ENCODE measurements around the gene TMEM59. TPM values are rescaled to one million over a fixed set of nuclear protein-coding genes. Genes with fewer than 3 reads are reported as not detected.
"Not testable (repeated sequence)": the region's sequence is repeated elsewhere in the genome, so short reads cannot be mapped to it uniquely, and the experiment has no call there.

TMEM59 gene
- total RNA-seq, 1 donor from 2014 or later: 293 TPM

DNA sequence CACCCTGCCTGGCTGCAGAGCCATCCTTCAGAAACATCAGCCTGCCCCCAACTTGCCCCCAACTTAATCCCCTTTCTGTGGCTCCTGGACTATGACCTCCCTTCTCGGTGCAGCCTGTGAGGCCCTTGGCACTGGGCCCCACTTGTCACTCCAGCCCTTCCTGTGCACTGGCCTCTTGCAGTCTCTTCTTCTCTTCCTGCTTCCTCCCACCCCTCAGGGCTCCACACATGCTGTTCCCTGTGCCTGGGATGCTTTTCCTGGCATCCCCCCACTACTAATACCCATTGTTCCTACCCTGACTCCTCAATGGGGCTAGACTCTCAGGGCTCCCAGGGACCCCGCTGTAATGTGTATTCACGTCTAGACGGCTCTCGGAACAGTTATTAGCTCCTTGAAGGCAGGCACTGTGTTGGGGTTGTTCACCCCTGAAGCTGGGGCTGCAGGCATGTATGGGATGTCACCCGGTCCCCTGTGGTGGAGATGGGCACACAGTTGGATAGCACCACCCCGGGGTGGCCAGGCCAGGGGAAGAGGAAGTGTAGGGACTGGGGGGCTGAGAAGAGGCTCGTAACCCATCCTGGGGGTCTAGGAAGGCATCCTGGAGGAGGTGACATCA is 39.5 kb downstream of the TMEM59 start:
- no peak for DNase-seq (ENCODE audit: low spot score)

DNA sequence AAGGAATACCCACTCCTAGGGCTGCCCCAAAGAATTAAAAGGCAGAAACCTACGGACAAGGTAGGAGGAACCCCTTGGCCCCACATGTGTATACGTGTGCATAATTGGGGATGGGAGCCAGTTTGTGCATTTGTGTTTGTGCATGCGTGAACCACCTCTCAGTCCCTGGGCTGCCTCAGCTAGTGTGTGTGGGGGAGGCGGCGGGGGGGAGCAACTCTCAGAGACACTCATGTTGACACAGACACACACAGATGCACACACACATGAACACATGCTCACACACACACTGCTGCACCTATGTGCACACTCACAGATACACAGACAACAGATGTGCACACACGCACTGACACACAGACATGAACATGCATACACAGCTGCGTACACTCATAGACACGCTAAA is 40.1 kb downstream of the TMEM59 start:
- DNase-seq (ENCODE audit: low spot score): no peak

DNA sequence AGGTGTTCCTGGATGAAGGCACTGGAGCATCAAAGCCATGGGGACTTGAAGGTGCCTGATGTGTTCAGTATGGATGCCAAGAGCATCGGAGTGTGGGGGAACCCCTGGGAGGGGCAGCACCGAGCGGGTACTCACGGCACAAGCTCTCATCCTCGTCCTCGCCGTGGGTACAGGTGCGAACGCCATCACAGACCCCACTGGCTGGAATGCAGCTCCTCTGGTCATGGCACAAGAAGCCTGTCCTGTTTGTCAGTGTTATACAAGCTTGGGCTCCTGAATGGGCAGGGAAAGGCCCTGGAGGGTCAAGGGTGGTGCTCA is 41.0 kb downstream of the TMEM59 start:
- no peak for DNase-seq (ENCODE audit: low spot score)

DNA sequence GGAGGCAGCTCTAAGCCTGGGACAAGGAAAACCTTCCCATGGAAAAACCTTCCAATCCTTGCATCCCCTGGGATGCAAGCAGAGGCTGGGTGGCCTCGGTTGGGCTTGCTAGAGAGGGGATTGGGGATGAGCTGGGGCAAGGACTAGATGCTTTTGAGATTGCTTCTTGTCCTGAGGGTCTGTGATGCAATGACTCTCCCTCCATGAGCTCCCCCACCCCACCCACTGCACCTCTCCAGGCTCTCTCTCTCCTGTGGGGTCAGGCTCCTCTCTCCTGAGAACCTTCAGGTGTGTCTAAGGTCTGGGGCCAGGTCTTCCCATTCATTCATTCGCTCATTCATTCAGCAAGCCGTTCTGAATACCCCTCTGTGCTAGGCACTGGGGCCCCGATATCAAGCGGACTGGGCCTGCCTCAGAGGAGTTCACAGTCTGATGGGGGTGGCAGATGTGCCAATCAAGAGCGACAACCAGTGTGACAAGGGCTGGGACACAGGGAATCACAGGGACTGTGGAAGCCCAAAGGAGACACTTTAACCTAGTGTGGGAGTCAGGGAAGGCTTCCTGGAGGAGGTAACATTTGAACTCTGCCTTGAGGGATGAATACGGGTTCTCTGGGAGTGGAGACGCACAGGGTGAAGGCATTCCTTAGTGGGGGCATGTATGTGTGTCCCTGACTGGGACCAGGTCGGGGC is 41.5 kb downstream of the TMEM59 start:
- DNase-seq (ENCODE audit: low spot score): no peak

DNA sequence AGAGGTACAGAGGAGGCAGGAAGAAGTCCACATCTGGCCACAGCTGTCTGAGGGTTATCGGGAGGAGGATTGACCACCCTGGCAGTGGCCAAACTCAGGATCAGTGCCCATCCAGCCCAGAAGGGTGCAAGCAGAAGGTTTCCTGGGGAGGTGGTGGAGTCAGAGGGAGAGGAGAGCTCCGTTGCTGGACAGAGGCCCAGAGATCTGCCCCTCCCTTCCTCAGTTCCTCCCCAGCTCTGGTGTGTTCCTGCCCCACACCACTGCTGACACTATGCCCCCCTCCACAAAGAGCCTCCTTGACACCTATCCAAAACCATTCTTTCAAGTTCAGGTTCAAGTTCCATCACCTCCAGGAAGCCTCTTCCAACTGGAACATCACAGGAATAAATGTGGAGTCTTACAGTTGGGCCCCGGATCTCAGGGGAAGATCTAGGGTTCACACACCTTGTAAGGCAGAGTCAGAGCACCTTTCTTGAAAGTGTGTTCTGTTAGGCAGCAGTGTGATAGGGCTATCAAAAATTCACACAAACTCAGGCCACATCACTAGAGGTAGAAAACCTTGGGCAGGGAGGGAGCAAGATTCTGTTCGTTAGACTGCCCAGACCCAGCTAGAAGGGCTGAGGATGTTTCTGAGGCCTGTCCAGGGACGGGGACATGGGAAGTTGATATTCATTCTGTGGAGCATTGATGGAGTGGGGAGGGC is 42.4 kb downstream of the TMEM59 start:
- no peak for DNase-seq (ENCODE audit: low spot score)

DNA sequence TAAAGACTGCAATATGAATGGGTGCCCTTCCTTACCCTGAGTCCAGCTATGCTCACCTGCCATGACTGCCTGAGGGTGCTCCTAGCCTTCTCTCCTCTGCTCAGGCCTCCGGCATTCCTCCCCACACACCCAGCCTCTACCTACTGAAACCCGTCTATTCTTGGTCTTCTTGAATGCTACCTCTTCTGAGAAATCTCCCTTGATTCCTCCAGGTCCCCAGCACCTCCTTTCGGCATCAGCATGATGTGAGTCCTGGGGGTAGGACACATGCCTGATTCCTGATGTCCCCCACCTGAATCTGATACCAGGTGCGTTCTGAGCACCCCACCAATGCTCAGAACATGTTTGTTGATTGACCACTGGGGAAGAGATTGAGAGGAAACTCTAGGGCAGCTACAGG is 43.6 kb downstream of the TMEM59 start:
- no peak for DNase-seq (ENCODE audit: low spot score)

DNA sequence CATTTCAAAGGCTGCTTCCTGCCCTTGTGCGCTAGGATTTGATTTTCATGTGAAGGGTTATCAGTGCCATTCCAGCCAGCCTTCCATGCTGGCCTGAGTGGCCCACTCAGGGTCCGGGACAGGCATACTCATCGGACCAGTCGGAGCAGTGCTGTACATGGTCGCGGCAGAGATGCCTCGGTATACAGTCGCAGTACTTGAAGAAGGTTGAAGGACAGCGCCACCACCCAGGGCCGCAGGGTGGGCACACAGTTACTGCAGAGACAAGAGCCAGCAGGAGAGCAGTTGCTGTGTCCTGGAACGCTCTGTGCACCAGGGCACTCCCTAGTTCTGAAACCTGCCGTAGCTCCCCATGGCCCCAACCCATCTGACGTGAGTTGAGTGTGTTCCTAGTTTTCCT is 44.1 kb downstream of the TMEM59 start:
- DNase-seq (ENCODE audit: low spot score): no peak

DNA sequence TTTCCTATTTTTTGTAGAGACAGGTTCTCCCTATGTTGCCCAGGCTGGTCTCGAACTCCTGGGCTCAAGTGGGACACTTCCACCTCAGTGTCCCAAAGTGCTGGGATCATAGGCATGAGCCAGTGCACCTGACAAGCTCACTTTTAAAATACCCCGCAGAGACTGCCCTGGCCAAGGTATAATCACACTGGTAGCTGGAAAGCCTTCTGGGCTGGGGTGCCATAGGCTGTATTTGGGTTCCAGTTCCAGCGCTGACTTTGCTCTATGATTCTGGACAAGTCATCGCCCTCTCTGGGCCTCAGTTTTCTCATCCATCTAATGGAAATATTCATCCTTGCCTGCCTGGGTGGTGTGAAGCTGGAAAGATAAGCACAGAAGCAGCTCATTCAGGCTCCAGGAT is 45.4 kb downstream of the TMEM59 start:
- DNase-seq (ENCODE audit: low spot score): no peak

DNA sequence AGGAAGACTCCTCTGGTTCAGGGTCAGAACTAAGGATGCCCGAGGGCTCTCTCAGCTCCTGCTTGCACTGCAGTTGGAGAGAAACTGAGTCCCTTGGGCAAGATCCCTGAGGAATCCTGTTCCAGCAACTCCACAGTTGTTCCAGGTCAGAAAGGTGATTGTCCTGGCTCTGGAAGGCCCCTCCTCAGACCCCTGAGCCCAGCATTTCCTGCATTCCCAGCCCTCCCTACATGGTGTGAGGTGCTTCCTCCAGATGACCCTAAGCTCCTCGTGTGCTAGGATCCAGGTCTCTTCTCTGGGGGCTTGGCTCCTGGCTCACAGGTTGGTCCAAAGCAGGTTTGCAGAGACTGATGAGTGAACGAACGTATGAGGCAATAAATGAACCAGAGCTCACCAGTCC is 46.5 kb downstream of the TMEM59 start:
- no peak for DNase-seq (ENCODE audit: low spot score)

DNA sequence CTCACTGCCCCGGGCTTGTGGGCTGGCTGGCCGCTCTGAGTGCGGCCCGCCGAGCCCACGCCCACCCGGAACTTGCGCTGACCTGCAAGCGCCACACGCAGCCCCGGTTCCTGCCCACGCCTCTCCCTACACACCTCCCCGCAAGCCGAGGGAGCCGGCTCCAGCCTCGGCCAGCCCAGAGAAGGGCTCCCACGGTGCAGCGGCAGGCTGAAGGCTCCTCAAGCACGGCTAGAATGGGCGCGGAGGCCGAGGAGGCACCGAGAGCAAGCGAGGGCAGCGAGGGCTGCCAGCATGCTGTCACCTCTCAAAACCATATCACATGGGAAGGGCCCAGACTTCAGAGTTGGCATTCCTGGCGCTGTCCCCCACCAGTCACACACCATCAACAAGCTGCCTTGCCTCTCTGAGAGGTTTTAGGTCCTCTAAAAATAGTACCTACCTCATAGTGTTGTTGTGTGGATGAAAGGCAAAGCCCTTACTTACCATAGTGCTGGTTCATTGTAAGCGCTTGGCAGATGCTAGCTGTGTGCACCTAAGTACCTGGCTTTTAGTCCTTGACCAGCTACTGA is 48.4 kb downstream of the TMEM59 start:
- DNase-seq (ENCODE audit: low spot score): no peak

DNA sequence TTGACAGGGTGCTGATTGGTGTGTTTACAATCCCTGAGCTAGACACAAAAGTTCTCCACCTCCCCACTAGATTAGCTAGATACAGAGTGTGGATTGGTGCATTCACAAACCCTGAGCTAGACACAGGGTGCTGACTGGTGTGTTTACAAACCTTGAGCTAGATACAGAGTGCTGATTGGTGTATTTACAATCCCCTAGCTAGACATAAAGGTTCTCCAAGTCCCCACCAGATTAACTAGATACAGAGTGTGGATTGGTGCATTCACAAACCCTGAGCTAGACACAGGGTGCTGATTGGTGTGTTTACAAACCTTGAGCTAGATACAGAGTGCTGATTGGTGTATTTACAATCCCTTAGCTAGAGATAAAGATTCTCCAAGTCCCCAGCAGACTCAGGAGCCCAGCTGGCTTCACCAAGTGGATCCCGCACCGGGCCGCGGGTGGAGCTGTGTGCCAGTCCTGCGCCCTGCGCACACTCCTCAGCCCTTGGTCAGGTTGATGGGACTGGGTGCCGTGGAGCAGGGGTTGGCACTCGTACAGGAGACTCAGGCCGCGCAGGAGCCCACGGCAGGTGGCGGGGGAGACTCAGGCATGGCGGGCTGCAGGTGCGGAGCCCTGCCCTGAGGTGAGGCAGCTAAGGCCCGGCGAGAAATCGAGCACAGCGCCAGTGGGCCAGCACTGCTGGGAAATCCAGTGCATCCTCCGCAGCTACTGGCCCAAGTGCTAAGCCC is 49.1 kb downstream of the TMEM59 start:
- DNase-seq (ENCODE audit: low spot score): not testable (repeated sequence)

DNA sequence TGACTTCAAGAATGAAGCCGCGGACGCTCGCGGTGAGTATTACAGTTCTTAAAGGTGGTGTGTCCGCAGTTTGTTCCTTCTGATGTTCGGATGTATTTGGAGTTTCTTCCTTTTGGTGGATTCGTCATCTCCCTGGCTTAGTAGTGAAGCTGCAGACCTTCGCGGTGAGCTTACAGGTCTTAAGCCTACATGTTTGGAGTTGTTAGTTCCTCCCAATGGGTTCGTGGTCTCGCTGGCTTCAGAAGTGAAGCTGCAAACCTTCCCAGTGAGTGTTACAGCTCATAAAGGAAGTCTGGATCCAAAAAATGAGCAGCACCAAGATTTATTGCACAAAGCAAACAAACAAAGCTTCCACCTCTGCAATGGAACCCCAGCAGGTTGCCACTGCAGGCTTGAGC is 49.8 kb downstream of the TMEM59 start:
- no peak for DNase-seq (ENCODE audit: low spot score)

DNA sequence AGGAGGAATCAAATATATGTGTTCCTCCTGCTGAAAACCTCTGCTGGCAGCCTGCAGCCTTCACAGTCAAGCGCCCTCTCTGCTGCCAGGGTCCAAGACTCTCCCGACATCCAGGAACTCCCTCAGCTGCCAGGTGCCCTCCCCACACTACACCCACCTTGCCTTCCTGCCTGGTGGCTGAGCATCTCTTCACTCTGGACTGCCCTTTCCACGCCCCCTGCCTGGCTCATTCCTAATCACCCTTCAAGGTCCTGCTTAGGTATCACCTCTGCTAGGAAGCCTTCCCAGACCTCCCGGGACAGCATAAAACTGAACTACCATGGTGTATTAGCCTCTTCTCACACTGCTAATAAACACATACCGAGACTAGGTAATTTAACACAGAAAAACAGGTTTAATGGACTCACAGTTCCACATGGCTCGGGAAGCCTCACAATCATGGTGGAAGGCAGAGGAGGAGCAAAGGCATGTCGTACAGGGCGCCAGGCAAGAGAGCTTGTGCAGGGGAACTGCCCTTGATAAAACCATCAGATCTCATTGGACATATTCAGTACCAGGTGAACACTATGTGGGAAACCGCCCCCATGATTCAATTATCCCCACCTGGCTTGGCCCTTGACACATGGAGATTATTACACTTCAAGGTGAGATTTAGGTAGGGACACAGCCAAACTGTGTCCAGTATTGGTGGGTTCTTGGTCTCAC is 50.3 kb downstream of the TMEM59 start:
- no peak for DNase-seq (ENCODE audit: low spot score)

DNA sequence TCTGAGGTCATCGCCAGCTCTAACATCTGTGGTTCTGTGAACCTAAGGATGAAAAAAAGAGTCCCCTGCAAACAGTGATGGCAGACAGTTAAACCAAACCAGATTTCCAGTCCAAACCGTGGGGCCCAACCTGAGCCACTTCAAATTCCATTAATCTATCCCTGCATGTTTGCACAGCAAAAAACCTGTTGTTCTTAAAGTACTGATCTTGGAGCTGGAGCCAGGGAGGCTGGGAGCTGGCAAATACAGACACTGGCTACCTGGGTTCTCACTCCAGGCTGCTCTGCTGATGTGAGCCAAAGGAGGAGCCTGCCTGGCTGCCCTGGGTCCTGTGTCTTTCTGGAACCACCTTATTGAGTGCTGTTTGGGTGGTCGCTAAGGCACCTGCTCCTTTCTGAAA is 51.4 kb downstream of the TMEM59 start:
- no peak for DNase-seq (ENCODE audit: low spot score)

DNA sequence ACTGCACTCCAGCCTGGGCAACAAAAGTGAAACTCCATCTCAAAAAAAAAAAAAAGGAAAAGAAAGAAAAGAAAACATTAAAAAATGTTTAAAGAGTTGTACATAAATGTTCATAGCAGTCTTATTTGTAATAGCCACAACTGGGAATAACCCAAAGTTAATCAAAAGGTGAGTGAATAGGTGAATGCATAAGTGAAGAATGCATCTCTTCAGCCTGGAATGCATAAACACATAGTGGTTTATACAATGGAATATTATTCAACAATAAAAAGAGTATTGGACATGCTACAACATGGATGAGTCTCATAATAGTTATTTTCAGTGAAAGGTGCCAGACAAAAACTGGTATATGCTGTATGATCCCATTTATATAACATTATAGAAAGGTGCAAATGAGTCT is 53.1 kb downstream of the TMEM59 start:
- no peak for DNase-seq (ENCODE audit: low spot score)

DNA sequence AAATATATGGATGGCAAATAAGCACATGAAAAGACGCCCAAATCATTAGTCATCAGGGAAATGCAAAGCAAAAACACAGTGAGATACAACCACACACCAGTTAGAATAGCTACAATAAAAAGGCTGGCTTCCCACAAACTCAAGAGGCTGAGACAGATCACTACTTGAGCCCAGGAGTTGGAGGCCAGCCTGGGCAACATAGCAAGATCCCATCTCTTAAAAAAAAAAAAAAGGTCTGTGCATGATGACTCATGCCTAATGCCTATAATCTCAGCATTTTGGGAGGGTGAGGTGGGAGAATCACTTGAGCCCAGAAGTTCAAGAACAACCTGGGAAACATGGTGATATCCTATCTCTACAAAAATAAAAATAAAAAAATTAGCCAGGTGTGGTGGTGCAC is 54.8 kb downstream of the TMEM59 start:
- no peak for DNase-seq (ENCODE audit: low spot score)

DNA sequence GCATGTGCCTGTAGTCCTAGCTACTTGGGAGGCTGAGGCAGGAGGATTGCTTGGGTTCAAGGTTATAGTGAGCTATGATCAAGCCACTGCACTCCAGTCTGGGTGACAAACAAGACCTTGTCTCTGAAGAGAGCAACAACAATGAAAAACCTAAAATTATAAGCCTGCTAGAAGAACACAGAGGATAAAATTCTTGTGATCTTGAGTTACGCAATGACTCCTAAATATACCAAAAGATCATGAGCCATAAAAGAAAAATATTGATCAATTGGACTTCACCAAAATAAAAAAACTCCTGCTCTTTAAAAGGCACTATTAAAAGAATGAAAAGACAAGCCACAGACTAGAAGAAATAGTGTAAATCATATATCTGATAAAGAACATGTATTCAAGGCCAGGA is 57.3 kb downstream of the TMEM59 start:
- DNase-seq (ENCODE audit: low spot score): no peak

DNA sequence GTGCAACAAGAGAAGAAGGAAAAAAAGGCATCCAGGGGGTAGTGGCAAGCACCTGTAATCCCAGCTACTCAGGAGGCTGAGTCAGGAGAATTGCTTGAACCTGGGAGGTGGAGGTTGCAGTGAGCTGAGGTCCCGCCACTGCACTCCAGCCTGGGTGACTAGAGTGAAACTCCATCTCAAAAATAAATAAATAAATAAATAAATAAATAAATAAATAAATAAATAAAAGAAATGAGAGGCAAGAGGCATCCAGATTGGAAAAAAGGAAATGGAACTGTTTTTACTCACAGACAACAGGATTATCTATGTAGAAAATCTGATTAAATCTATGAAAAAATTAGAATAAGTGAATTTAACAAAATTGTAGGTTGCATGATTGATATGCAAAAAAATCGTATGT is 58.5 kb downstream of the TMEM59 start:
- not testable (repeated sequence) for DNase-seq (ENCODE audit: low spot score)

DNA sequence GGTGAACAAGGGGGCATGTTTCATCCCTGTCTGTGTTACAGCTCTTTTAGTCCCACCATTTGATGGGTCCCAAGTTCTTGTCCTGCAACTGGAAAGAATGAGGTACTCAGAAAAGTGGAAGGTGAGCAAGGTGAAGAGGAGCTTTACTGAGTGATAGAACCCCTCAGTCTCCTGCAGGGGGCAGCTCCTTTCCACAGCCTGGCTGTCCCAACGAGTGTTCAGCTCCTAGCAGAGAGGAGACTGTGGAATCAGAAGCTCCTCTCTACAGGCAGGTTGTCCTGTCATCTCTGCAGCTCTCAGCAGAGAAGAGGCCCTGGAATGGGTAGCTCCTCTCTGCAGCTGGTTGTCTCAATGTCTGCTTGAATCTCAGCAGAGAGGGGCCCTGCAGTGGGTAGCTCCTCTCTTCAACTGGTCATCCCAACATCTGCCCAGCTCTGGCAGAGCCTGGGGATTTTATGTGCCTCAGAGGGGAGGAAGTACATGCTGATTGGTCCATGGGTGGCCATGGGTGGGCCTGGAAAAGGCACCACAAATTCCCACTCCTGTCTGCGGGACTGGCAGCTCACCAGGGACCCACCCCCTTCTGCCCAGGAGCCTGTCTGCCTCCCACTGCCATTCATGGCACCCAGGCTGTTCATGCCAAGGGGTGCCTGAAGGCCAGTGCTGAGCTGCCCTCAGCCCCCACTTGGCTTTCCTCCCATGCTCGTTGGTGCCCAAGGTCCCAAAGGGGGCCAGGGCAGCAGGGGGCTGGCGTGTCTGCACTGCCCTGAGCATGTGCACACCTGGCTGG is 60.7 kb downstream of the TMEM59 start:
- no peak for DNase-seq (ENCODE audit: low spot score)

DNA sequence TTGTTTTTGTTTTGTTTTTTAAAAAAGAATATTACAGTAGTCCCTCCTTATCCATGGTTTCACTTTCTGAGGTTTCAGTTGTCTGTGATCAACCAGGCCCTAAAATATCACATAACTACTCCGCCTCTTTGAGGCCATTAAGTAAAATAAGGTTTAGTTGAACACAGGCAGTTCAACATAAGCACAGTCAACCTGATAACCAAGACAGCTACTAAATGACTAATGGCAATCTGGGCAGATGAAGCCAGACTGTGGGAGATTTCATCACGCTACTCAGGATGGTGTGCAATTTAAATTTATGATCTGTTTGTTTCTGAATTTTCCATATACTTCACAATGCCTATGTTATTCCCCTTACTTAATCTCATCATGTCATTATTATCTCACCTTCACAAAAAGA is 65.1 kb downstream of the TMEM59 start:
- DNase-seq (ENCODE audit: low spot score): no peak

DNA sequence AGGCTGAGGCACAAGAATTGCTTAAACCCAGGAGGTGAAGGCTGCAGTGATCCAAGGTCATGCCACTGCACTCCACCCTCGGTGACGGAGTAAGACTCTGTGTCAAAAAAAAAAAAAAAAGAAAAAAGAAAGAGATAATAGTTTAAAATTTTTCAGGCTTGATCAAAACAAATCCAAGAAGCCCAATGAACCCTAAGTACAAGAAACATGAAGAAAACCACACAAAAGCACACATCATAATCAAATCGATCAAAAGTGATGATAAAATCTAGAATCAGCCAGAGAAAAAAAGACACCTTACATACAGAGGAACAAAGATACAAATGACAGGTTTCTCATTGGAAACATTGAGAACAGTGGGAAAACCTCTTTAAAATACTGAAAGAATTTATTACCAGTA is 66.5 kb downstream of the TMEM59 start:
- no peak for DNase-seq (ENCODE audit: low spot score)
